Activated CD4-positive, alpha-beta T cell treated with anti-CD3 and anti-CD28 coated beads for 48 hours (primary cell): Measurements from ENCODE around the gene C6orf47.

Experiments
- DNase-seq: peaks from one replicate; pipeline ENCODE4 v3.0.0-alpha.2; 2020

Gene C6orf47

GRCh38 chr6:31609519-31610406, 50.8 kb downstream of the C6orf47 start:
- DNase-seq, result no peak
